Ishikawa (cell line): Measurements from ENCODE around the gene FRMPD4.

Experiments used
- CEBPB ChIP-seq: IDR thresholded peaks from 2 replicates; pipeline ENCODE4 v1.6.1; 2012
- CREB1 ChIP-seq: IDR thresholded peaks from 2 replicates; pipeline ENCODE4 v1.6.1; 2012; ENCODE audit warnings: low read depth
- EGR1 ChIP-seq: IDR thresholded peaks from 2 replicates; pipeline ENCODE4 v1.6.1; 2012
- EP300 ChIP-seq: IDR thresholded peaks from 2 replicates; pipeline ENCODE4 v1.6.1; 2012; ENCODE audit warnings: borderline replicate concordance
- FOXM1 ChIP-seq: IDR thresholded peaks from 2 replicates; pipeline ENCODE4 v1.6.1; 2012; ENCODE audit warnings: low read depth, borderline replicate concordance
- NFIC ChIP-seq: IDR thresholded peaks from 2 replicates; pipeline ENCODE4 v1.6.1; 2012
- RAD21 ChIP-seq: IDR thresholded peaks from 2 replicates; pipeline ENCODE4 v1.6.1; 2012; ENCODE audit warnings: low read depth
- TAF1 ChIP-seq: IDR thresholded peaks from 2 replicates; pipeline ENCODE4 v1.6.1; 2012; ENCODE audit warnings: low read depth, mild to moderate bottlenecking
- TCF12 ChIP-seq: IDR thresholded peaks from 2 replicates; pipeline ENCODE4 v1.6.1; 2012; ENCODE audit warnings: low read depth
- TEAD4 ChIP-seq: IDR thresholded peaks from 2 replicates; pipeline ENCODE4 v1.6.1; 2012
- YY1 ChIP-seq: IDR thresholded peaks from 2 replicates; pipeline ENCODE4 v1.6.1; 2012; ENCODE audit warnings: low read depth
- ZBTB7A ChIP-seq: IDR thresholded peaks from 2 replicates; pipeline ENCODE4 v1.6.1; 2012; ENCODE audit warnings: low read depth
- TF ChIP-seq, protein P1 (sequence below): IDR thresholded peaks from 2 replicates; pipeline ENCODE4 v1.6.1; 2012
- TF ChIP-seq, protein P2 (sequence below): IDR thresholded peaks from 2 replicates; pipeline ENCODE4 v1.6.1; 2012
- TF ChIP-seq, protein P3 (sequence below): IDR thresholded peaks from 2 replicates; pipeline ENCODE4 v1.6.1; 2012; ENCODE audit warnings: low read depth, mild to moderate bottlenecking

The FRMPD4 gene

DNA sequence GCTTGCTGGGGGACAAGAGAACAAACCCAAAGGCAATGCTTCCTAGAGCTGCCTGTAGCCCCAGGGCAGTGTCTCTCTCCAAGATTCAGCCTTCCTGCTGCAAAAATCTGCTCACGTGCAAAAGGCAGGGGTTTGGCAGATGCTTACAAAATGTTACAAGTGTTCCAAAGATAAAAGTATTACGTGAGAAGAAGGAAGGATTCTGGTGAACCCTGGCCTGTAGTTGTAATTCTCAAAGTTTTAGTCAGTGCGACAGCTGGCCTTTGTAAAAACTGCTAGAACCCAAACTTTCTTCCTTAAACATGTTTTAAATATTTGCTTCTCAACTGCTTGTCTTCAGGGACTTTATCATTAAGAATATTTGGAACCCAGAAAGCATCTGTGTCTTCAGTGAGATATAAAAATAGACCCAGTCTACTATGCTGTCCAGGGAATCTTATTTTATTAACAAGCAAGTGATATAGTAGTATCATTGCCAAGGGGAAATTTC is 232.3 kb downstream of the FRMPD4 start:
- TF ChIP-seq, protein P1, sequence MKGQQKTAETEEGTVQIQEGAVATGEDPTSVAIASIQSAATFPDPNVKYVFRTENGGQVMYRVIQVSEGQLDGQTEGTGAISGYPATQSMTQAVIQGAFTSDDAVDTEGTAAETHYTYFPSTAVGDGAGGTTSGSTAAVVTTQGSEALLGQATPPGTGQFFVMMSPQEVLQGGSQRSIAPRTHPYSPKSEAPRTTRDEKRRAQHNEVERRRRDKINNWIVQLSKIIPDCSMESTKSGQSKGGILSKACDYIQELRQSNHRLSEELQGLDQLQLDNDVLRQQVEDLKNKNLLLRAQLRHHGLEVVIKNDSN: no peak
- no peak for TF ChIP-seq YY1
- no peak for TF ChIP-seq EGR1
- no peak for TF ChIP-seq FOXM1
- TF ChIP-seq RAD21: no peak
- no peak for TF ChIP-seq TEAD4
- no peak for TF ChIP-seq NFIC
- TF ChIP-seq, protein P2, sequence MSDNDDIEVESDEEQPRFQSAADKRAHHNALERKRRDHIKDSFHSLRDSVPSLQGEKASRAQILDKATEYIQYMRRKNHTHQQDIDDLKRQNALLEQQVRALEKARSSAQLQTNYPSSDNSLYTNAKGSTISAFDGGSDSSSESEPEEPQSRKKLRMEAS: no peak
- TF ChIP-seq EP300: no peak
- no peak for TF ChIP-seq CREB1
- TF ChIP-seq TAF1: no peak
- TF ChIP-seq CEBPB: no peak

DNA sequence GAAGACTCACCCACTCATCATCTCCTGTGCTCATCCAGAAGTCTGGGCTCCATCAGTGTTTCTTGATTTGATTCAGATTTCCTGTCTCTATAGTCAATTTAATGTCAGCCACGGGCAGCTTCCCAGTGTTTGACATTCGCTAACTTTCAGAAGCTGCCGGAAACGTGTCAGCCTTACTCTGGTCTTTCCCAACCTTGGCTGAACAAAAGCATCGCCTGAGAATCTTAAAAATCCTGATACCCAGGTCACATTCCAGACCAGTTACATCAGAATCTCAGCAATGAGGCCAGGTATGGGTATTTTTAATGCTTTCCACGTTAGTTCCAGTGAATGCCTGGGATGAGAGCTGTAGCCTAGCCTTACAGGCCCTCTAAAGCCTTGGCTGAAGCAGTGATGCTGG is 233.8 kb downstream of the FRMPD4 start:
- no peak for TF ChIP-seq EP300
- TF ChIP-seq YY1: no peak
- no peak for TF ChIP-seq TCF12
- no peak for TF ChIP-seq RAD21
- TF ChIP-seq, protein P1: no peak
- TF ChIP-seq ZBTB7A: no peak
- TF ChIP-seq, protein P2: no peak
- TF ChIP-seq CREB1: no peak
- TF ChIP-seq TAF1: no peak
- no peak for TF ChIP-seq TEAD4
- no peak for TF ChIP-seq FOXM1
- TF ChIP-seq NFIC: no peak
- no peak for TF ChIP-seq EGR1

DNA sequence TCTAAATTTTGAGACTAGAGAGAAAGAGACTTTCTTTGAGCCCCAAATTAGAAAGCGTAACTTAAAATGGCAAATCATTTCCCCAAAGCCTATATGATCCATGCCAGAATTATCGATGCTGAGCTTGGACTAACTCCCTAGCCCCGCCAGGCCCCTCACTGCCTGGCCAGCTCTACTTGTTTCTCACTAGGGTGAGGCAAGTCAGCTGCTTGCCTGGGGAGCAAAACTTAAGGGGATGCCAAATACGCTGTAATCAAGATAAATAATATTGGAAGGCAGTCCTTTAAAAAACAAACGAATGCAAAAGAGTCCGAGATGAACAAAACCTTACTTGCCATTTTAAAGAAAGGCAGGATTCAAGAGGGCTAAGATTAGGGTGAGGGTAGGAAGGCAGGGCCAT is 236.0 kb downstream of the FRMPD4 start:
- TF ChIP-seq EP300 (no peak), FOXM1 (no peak), CREB1 (no peak), RAD21 (no peak), NFIC (no peak), EGR1 (no peak), CEBPB (no peak), YY1 (no peak), TAF1 (no peak), TEAD4 (no peak), ZBTB7A (no peak), TCF12 (no peak)
- TF ChIP-seq, protein P1: no peak
- TF ChIP-seq, protein P2: no peak
- TF ChIP-seq, protein P3, sequence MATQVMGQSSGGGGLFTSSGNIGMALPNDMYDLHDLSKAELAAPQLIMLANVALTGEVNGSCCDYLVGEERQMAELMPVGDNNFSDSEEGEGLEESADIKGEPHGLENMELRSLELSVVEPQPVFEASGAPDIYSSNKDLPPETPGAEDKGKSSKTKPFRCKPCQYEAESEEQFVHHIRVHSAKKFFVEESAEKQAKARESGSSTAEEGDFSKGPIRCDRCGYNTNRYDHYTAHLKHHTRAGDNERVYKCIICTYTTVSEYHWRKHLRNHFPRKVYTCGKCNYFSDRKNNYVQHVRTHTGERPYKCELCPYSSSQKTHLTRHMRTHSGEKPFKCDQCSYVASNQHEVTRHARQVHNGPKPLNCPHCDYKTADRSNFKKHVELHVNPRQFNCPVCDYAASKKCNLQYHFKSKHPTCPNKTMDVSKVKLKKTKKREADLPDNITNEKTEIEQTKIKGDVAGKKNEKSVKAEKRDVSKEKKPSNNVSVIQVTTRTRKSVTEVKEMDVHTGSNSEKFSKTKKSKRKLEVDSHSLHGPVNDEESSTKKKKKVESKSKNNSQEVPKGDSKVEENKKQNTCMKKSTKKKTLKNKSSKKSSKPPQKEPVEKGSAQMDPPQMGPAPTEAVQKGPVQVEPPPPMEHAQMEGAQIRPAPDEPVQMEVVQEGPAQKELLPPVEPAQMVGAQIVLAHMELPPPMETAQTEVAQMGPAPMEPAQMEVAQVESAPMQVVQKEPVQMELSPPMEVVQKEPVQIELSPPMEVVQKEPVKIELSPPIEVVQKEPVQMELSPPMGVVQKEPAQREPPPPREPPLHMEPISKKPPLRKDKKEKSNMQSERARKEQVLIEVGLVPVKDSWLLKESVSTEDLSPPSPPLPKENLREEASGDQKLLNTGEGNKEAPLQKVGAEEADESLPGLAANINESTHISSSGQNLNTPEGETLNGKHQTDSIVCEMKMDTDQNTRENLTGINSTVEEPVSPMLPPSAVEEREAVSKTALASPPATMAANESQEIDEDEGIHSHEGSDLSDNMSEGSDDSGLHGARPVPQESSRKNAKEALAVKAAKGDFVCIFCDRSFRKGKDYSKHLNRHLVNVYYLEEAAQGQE: no peak

DNA sequence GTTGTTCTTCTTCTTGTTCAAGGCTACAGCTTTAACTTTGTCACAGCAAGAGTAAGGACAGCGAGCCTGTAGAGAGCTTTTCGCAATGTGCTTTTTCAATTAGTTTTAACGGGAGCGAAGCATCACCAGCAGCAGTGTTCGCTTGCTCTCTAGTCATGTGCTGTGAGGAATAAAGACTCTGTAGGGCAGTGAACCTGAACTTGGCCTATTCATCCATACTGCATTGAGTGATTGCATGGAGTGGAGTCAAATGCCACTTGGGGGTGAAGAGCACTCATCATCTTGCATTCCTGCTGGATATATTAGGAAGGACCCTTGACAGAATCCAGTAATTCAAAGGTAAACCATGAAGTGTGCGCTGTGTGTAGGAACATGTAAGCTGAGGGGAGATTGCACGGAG is 240.0 kb downstream of the FRMPD4 start:
- TF ChIP-seq CREB1 (no peak), EP300 (no peak), EGR1 (no peak), TCF12 (no peak), YY1 (no peak), ZBTB7A (no peak), TAF1 (no peak), CEBPB (no peak), RAD21 (no peak), TEAD4 (no peak), NFIC (no peak), FOXM1 (no peak)
- TF ChIP-seq, protein P1: no peak
- TF ChIP-seq, protein P2: no peak
- TF ChIP-seq, protein P3: no peak
